ENCODE data around the gene DONSON. TPM values are rescaled to one million over a fixed set of nuclear protein-coding genes. Genes with fewer than 3 reads are reported as not detected.

Gene DONSON
- total RNA-seq, 1 experiment from 2014 or later, result 25.6 TPM

DNA sequence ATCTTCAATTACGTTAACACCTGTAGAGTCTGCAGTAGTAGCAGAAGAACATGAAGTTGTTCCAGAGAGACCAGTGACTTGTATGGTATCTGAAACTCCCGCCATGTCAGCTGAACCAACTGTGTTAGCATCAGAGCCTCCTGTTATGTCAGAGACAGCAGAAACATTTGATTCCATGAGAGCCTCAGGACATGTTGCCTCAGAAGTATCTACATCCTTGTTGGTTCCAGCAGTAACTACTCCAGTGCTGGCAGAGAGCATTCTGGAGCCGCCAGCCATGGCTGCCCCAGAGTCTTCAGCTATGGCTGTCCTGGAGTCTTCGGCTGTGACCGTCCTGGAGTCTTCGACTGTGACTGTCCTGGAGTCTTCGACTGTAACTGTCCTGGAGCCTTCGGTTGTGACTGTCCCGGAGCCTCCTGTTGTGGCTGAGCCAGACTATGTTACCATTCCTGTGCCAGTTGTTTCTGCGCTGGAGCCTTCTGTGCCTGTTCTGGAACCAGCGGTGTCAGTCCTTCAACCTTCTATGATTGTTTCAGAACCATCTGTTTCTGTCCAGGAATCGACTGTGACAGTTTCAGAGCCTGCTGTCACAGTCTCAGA, 35.4 kb downstream of the DONSON start:
- no peaks in the 10 kb centered on the region for H3K27me3 ChIP-seq (ENCODE audit: insufficient read depth, low read depth)
- H3K27ac ChIP-seq, result no peak overlapping the region
- H3K36me3 ChIP-seq (ENCODE audit: low read depth), result peaks cover 41% of the 10 kb centered on the region
- H3K4me2 ChIP-seq, result no peak overlapping the region
- ChIA-PET POLR2A (ENCODE audit: unreplicated experiment) (no interaction called here), CTCF (no interaction called here)
- no peaks in the 10 kb centered on the region for H3K4me1 ChIP-seq (replicated peaks; ENCODE audit: insufficient read depth)
- no peaks in the 10 kb centered on the region for H3K9me3 ChIP-seq (ENCODE audit: insufficient read depth, low read depth)
- H3F3A ChIP-seq (ENCODE audit: insufficient read depth, low read depth), result no peaks in the 10 kb centered on the region
- no peak overlapping the region for H3K4me3 ChIP-seq
- BruUV-seq (replicated peaks), result no TSS peak
- intact Hi-C loops (cut with micrococcal nuclease; ENCODE audit: unreplicated experiment), result no loop called here
- H3K79me2 ChIP-seq (ENCODE audit: low read depth), result peaks cover 96% of the 10 kb centered on the region
- peaks cover 55% of the 10 kb centered on the region for H4K20me1 ChIP-seq (ENCODE audit: insufficient read depth)
- no peak for TF ChIP-seq EZH2 (IDR thresholded peaks at IDR 0.05; ENCODE audit: low read depth)
- TF ChIP-seq, protein P1, sequence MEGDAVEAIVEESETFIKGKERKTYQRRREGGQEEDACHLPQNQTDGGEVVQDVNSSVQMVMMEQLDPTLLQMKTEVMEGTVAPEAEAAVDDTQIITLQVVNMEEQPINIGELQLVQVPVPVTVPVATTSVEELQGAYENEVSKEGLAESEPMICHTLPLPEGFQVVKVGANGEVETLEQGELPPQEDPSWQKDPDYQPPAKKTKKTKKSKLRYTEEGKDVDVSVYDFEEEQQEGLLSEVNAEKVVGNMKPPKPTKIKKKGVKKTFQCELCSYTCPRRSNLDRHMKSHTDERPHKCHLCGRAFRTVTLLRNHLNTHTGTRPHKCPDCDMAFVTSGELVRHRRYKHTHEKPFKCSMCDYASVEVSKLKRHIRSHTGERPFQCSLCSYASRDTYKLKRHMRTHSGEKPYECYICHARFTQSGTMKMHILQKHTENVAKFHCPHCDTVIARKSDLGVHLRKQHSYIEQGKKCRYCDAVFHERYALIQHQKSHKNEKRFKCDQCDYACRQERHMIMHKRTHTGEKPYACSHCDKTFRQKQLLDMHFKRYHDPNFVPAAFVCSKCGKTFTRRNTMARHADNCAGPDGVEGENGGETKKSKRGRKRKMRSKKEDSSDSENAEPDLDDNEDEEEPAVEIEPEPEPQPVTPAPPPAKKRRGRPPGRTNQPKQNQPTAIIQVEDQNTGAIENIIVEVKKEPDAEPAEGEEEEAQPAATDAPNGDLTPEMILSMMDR (conservative IDR thresholded peaks at IDR 0.05), result no peak
- no peak overlapping the region for H2AFZ ChIP-seq
- no peaks in the 10 kb centered on the region for H3K9me2 ChIP-seq (ENCODE audit: insufficient read depth)
- DNase-seq, result no peak

DNA sequence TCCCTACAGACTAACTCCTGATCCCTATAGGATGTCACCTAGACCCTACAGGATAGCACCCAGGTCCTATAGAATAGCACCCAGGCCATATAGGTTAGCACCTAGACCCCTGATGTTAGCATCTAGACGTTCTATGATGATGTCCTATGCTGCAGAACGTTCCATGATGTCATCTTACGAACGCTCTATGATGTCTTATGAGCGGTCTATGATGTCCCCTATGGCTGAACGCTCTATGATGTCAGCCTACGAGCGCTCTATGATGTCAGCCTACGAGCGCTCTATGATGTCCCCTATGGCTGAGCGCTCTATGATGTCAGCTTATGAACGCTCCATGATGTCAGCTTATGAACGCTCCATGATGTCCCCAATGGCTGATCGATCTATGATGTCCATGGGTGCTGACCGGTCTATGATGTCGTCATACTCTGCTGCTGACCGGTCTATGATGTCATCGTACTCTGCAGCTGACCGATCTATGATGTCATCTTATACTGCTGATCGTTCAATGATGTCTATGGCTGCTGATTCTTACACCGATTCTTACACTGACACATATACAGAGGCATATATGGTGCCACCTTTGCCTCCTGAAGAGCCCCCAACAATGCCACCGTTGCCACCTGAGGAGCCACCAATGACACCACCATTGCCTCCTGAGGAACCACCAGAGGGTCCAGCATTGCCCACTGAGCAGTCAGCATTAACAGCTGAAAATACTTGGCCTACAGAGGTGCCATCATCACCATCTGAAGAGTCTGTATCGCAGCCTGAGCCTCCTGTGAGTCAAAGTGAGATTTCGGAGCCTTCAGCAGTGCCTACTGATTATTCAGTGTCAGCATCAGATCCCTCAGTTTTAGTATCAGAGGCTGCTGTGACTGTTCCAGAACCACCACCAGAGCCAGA, 36.1 kb downstream of the DONSON start:
- H3K27ac ChIP-seq, result no peak overlapping the region
- TF ChIP-seq, protein P1 (conservative IDR thresholded peaks at IDR 0.05), result no peak
- no peaks in the 10 kb centered on the region for H3K9me2 ChIP-seq (ENCODE audit: insufficient read depth)
- peaks cover 96% of the 10 kb centered on the region for H3K79me2 ChIP-seq (ENCODE audit: low read depth)
- no peaks in the 10 kb centered on the region for H3K9me3 ChIP-seq (ENCODE audit: insufficient read depth, low read depth)
- no peak overlapping the region for H3K4me2 ChIP-seq
- POLR2A ChIA-PET (ENCODE audit: unreplicated experiment), result no interaction called here
- H2AFZ ChIP-seq, result no peak overlapping the region
- peaks cover 54% of the 10 kb centered on the region for H4K20me1 ChIP-seq (ENCODE audit: insufficient read depth)
- H3K4me3 ChIP-seq, result no peak overlapping the region
- no peak for DNase-seq
- no peaks in the 10 kb centered on the region for H3F3A ChIP-seq (ENCODE audit: insufficient read depth, low read depth)
- peaks cover 34% of the 10 kb centered on the region for H3K36me3 ChIP-seq (ENCODE audit: low read depth)
- no peaks in the 10 kb centered on the region for H3K4me1 ChIP-seq (replicated peaks; ENCODE audit: insufficient read depth)
- no peaks in the 10 kb centered on the region for H3K27me3 ChIP-seq (ENCODE audit: insufficient read depth, low read depth)
- no TSS peak for BruUV-seq (replicated peaks)
- intact Hi-C loops (cut with micrococcal nuclease; ENCODE audit: unreplicated experiment), result no loop called here
- CTCF ChIA-PET, result no interaction called here

DNA sequence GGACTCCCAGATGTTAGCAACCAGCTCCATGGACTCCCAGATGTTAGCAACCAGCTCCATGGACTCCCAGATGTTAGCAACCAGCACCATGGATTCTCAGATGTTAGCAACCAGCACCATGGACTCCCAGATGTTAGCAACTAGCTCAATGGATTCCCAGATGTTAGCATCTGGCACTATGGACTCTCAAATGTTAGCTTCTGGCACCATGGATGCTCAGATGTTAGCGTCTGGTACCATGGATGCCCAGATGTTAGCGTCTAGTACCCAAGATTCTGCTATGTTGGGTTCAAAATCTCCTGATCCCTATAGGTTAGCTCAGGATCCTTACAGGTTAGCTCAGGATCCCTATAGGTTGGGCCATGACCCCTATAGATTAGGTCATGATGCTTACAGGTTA, 36.8 kb downstream of the DONSON start:
- intact Hi-C loops (cut with micrococcal nuclease; ENCODE audit: unreplicated experiment), result no loop called here

More for the DNA sequence above, 36.8 kb downstream of the DONSON start:
- H2AFZ ChIP-seq, result no peak overlapping the region
- no peak for DNase-seq
- H3K36me3 ChIP-seq (ENCODE audit: low read depth), result peaks cover 34% of the 10 kb centered on the region
- CTCF ChIA-PET, result no interaction called here
- peaks cover 97% of the 10 kb centered on the region for H3K79me2 ChIP-seq (ENCODE audit: low read depth)
- no TSS peak for BruUV-seq (replicated peaks)
- H3K4me3 ChIP-seq, result no peak overlapping the region
- H3K9me2 ChIP-seq (ENCODE audit: insufficient read depth), result no peaks in the 10 kb centered on the region
- no peaks in the 10 kb centered on the region for H3K4me1 ChIP-seq (replicated peaks; ENCODE audit: insufficient read depth)
- no peak overlapping the region for H3K4me2 ChIP-seq
- no peaks in the 10 kb centered on the region for H3K27me3 ChIP-seq (ENCODE audit: insufficient read depth, low read depth)
- H4K20me1 ChIP-seq (ENCODE audit: insufficient read depth), result peaks cover 54% of the 10 kb centered on the region
- POLR2A ChIA-PET (ENCODE audit: unreplicated experiment), result no interaction called here
- H3F3A ChIP-seq (ENCODE audit: insufficient read depth, low read depth), result no peaks in the 10 kb centered on the region
- TF ChIP-seq, protein P1 (conservative IDR thresholded peaks at IDR 0.05), result no peak
- TF ChIP-seq EZH2 (IDR thresholded peaks at IDR 0.05; ENCODE audit: low read depth), result no peak
- H3K27ac ChIP-seq, result no peak overlapping the region
- no peaks in the 10 kb centered on the region for H3K9me3 ChIP-seq (ENCODE audit: insufficient read depth, low read depth)
